Panc1 (cell line): ENCODE results near the gene MIX23.

Experiments
- TF ChIP-seq, protein P1 (sequence below): fragments of 450-650 bp; IDR thresholded peaks from 2 replicates; pipeline ENCODE4 v1.5.1; 2017; ENCODE audit warnings: mild to moderate bottlenecking
- TF ChIP-seq, protein P2 (sequence below), 2 experiments: IDR thresholded peaks; 2 replicates each; pipeline ENCODE4 v1.6.1; 2011 to 2012; ENCODE audit warnings: low read depth in 2 of 2, control low read depth in 1 of 2, low read length in 1 of 2, mild to moderate bottlenecking in 1 of 2, moderate library complexity in 1 of 2; ENCODE audit not compliant: insufficient read depth in 1 of 2

DNA sequence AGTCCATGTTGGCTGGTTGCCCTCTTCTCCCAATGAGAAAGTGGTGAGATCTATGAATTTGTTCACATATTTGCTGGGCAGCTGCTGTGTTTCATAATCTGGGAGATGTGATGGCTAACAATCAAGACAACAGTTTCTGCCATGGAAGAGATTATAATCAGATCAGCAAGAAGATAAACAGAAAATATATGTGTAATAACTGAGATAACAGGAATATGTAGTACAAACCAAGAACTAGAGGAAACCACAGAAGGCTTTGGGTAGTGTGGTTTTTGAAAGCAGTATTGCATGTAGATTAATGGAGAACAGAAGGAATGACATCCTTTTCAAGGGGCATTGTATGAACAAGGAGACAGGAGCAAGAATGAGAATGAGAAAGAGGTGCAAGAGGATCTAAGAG is 70.2 kb downstream of the MIX23 start:
- TF ChIP-seq, protein P1, sequence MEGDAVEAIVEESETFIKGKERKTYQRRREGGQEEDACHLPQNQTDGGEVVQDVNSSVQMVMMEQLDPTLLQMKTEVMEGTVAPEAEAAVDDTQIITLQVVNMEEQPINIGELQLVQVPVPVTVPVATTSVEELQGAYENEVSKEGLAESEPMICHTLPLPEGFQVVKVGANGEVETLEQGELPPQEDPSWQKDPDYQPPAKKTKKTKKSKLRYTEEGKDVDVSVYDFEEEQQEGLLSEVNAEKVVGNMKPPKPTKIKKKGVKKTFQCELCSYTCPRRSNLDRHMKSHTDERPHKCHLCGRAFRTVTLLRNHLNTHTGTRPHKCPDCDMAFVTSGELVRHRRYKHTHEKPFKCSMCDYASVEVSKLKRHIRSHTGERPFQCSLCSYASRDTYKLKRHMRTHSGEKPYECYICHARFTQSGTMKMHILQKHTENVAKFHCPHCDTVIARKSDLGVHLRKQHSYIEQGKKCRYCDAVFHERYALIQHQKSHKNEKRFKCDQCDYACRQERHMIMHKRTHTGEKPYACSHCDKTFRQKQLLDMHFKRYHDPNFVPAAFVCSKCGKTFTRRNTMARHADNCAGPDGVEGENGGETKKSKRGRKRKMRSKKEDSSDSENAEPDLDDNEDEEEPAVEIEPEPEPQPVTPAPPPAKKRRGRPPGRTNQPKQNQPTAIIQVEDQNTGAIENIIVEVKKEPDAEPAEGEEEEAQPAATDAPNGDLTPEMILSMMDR: no peak
- TF ChIP-seq, protein P2, sequence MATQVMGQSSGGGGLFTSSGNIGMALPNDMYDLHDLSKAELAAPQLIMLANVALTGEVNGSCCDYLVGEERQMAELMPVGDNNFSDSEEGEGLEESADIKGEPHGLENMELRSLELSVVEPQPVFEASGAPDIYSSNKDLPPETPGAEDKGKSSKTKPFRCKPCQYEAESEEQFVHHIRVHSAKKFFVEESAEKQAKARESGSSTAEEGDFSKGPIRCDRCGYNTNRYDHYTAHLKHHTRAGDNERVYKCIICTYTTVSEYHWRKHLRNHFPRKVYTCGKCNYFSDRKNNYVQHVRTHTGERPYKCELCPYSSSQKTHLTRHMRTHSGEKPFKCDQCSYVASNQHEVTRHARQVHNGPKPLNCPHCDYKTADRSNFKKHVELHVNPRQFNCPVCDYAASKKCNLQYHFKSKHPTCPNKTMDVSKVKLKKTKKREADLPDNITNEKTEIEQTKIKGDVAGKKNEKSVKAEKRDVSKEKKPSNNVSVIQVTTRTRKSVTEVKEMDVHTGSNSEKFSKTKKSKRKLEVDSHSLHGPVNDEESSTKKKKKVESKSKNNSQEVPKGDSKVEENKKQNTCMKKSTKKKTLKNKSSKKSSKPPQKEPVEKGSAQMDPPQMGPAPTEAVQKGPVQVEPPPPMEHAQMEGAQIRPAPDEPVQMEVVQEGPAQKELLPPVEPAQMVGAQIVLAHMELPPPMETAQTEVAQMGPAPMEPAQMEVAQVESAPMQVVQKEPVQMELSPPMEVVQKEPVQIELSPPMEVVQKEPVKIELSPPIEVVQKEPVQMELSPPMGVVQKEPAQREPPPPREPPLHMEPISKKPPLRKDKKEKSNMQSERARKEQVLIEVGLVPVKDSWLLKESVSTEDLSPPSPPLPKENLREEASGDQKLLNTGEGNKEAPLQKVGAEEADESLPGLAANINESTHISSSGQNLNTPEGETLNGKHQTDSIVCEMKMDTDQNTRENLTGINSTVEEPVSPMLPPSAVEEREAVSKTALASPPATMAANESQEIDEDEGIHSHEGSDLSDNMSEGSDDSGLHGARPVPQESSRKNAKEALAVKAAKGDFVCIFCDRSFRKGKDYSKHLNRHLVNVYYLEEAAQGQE (IDR thresholded peaks at IDR 0.05; ENCODE audit: insufficient read depth in 1 of 2, low read depth in 2 of 2, low read length in 1 of 2): no peak
